ENCODE measurements around the gene MLYCD. TPM values are rescaled to one million over a fixed set of nuclear protein-coding genes. Genes with fewer than 3 reads are reported as not detected.

The MLYCD gene
- total and polyA plus RNA-seq, 2 donors (not counting 1 experiment from before 2014, with no cell fraction given), result 2.3 to 17.1 TPM

- Mint-ChIP-seq H3K4me1 (no peaks in the 10 kb centered on the region), H3K4me3 (no peak overlapping the region), H3K9me3 (ENCODE audit: insufficient read depth) (no peaks in the 10 kb centered on the region), H3K27me3 (no peaks in the 10 kb centered on the region), H3K27ac (no peak overlapping the region)
- Histone ChIP-seq H4K20me1 (ENCODE audit: control insufficient read depth, insufficient read depth, low read length, poor library complexity, severe bottlenecking) (no peaks in the 10 kb centered on the region), H3K36me3 (replicated peaks in 1 of 2; ENCODE audit: control extremely low read depth in 1 of 2, control insufficient read depth in 1 of 2, extremely low read depth in 1 of 2, insufficient read depth in 2 of 2, low read length in 1 of 2) (peaks cover 0 to 65% of the 10 kb centered on the region in 2 experiments), H3K4me2 (replicated peaks; ENCODE audit: low read depth, low read length, poor library complexity, severe bottlenecking) (no peak overlapping the region), H3K27me3 (replicated peaks in 1 of 4; ENCODE audit: control extremely low read depth in 1 of 4, control insufficient read depth in 3 of 4, insufficient read depth in 4 of 4, low read length in 3 of 4) (no peaks in the 10 kb centered on the region), H3K79me2 (ENCODE audit: control insufficient read depth, insufficient read depth, low read length) (no peaks in the 10 kb centered on the region), H2AFZ (ENCODE audit: insufficient read depth, low read depth, low read length, poor library complexity, severe bottlenecking) (no peak overlapping the region), H3K9me3 (ENCODE audit: control extremely low read depth in 1 of 3, control insufficient read depth in 2 of 3, insufficient read depth in 1 of 3, low read length in 2 of 3) (no peaks in the 10 kb centered on the region), H3K4me3 (ENCODE audit: control extremely low read depth in 1 of 5, extremely low read depth in 1 of 5, insufficient read depth in 1 of 5, low read depth in 2 of 5, low read length in 4 of 5) (no peak overlapping the region), H3K4me1 (ENCODE audit: control insufficient read depth in 2 of 2, insufficient read depth in 2 of 2, low read length in 2 of 2) (no peaks in the 10 kb centered on the region), H3K27ac (ENCODE audit: low read length in 2 of 2) (no peak overlapping the region), H3K9ac (ENCODE audit: low read length) (no peak overlapping the region)
- ATAC-seq (ENCODE audit: low read depth) (no peak), DNase-seq (no peak)
- ChIA-PET POLR2A (no interaction called here), CTCF (no interaction called here)
- no peak for TF ChIP-seq CTCF (IDR thresholded peaks at IDR 0.05)
- TF ChIP-seq EZH2 (IDR thresholded peaks at IDR 0.05; ENCODE audit: borderline replicate concordance, insufficient read depth, low read depth, low read length, poor library complexity, severe bottlenecking), result no peak
- WGBS (ENCODE audit: insufficient coverage), result 98% methylated on average over 50 of the region's 51 CpGs
- intact Hi-C loops (cut with micrococcal nuclease), result no loop called here
These were observed 18.5 kb downstream of the MLYCD start for GRCh38 chr16:83917152-83918120.

- POLR2A ChIA-PET, result no interaction called here
- DNase-seq, result no peak
- H3K9ac ChIP-seq (ENCODE audit: low read length), result no peak overlapping the region
- CTCF ChIA-PET, result no interaction called here
- no peaks in the 10 kb centered on the region for H3K27me3 ChIP-seq (replicated peaks in 1 of 4; ENCODE audit: control extremely low read depth in 1 of 4, control insufficient read depth in 3 of 4, insufficient read depth in 4 of 4, low read length in 3 of 4)
- Mint-ChIP-seq H3K9me3 (ENCODE audit: insufficient read depth) (no peaks in the 10 kb centered on the region), H3K4me1 (no peaks in the 10 kb centered on the region), H3K27me3 (no peaks in the 10 kb centered on the region), H3K27ac (no peak overlapping the region), H3K4me3 (no peak overlapping the region)
- ATAC-seq (ENCODE audit: low read depth), result no peak
- no peaks in the 10 kb centered on the region for H3K9me3 ChIP-seq (ENCODE audit: control extremely low read depth in 1 of 3, control insufficient read depth in 2 of 3, insufficient read depth in 1 of 3, low read length in 2 of 3)
- no peak overlapping the region for H2AFZ ChIP-seq (ENCODE audit: insufficient read depth, low read depth, low read length, poor library complexity, severe bottlenecking)
- 85% methylated on average over 1 of the region's 2 CpGs for WGBS (ENCODE audit: insufficient coverage)
- peaks cover 0 to 37% of the 10 kb centered on the region in 2 experiments for H3K36me3 ChIP-seq (replicated peaks in 1 of 2; ENCODE audit: control extremely low read depth in 1 of 2, control insufficient read depth in 1 of 2, extremely low read depth in 1 of 2, insufficient read depth in 2 of 2, low read length in 1 of 2)
- H3K4me2 ChIP-seq (replicated peaks; ENCODE audit: low read depth, low read length, poor library complexity, severe bottlenecking), result no peak overlapping the region
- no peak overlapping the region for H3K27ac ChIP-seq (ENCODE audit: low read length in 2 of 2)
- no peak overlapping the region for H3K4me3 ChIP-seq (ENCODE audit: control extremely low read depth in 1 of 5, extremely low read depth in 1 of 5, insufficient read depth in 1 of 5, low read depth in 2 of 5, low read length in 4 of 5)
- no peak for TF ChIP-seq EZH2 (IDR thresholded peaks at IDR 0.05; ENCODE audit: borderline replicate concordance, insufficient read depth, low read depth, low read length, poor library complexity, severe bottlenecking)
- TF ChIP-seq CTCF (IDR thresholded peaks at IDR 0.05), result no peak
- no peaks in the 10 kb centered on the region for H3K79me2 ChIP-seq (ENCODE audit: control insufficient read depth, insufficient read depth, low read length)
- H4K20me1 ChIP-seq (ENCODE audit: control insufficient read depth, insufficient read depth, low read length, poor library complexity, severe bottlenecking), result no peaks in the 10 kb centered on the region
- no peaks in the 10 kb centered on the region for H3K4me1 ChIP-seq (ENCODE audit: control insufficient read depth in 2 of 2, insufficient read depth in 2 of 2, low read length in 2 of 2)
- intact Hi-C loops (cut with micrococcal nuclease), result no loop called here
These were observed 22.1 kb downstream of the MLYCD start for GRCh38 chr16:83920894-83921491.

Data from B cell (primary cell).